MM.1S (cell line): Measurements from ENCODE around the gene SLC23A2.
"Not testable (repeated sequence)": the region's sequence is repeated elsewhere in the genome, so short reads cannot be mapped to it uniquely, and the experiment has no call there.

Experiments
- DNase-seq: peaks from one replicate; pipeline ENCODE4 v3.0.0-alpha.2; 2015
- H2AFZ ChIP-seq: fragments of 300-600 bp; sonication (generic); 2 replicates; pipeline ENCODE4 v1.6.0; 2016; ENCODE audit warnings: antibody characterized with exemption, low read length
- H3F3A ChIP-seq: fragments of 300-600 bp; sonication (generic); 2 replicates; pipeline ENCODE4 v1.6.1; 2016; ENCODE audit warnings: mild to moderate bottlenecking, antibody characterized with exemption, low read length, moderate library complexity, mixed read lengths; ENCODE audit not compliant: insufficient read depth
- H3K27ac ChIP-seq: fragments of 300-600 bp; sonication (generic); 2 replicates; pipeline ENCODE4 v1.5.1; 2016; ENCODE audit warnings: mild to moderate bottlenecking, low read length
- H3K27me3 ChIP-seq: fragments of 300-600 bp; sonication (generic); replicated peaks from 2 replicates; pipeline ENCODE4 v1.6.0; 2016; ENCODE audit warnings: low read length; ENCODE audit not compliant: insufficient read depth
- H3K36me3 ChIP-seq: fragments of 300-600 bp; sonication (generic); replicated peaks from 2 replicates; pipeline ENCODE4 v1.6.1; 2016; ENCODE audit warnings: mild to moderate bottlenecking, low read length, mixed read lengths; ENCODE audit not compliant: insufficient read depth
- H3K4me1 ChIP-seq: fragments of 300-600 bp; sonication (generic); 2 replicates; pipeline ENCODE4 v1.6.1; 2016; ENCODE audit warnings: low read length, mixed read lengths
- H3K4me2 ChIP-seq: fragments of 300-600 bp; sonication (generic); 2 replicates; pipeline ENCODE4 v1.6.0; 2016; ENCODE audit warnings: low read depth, low read length
- H3K4me3 ChIP-seq: fragments of 300-600 bp; sonication (generic); 2 replicates; pipeline ENCODE4 v1.5.1; 2016; ENCODE audit warnings: low read length, mixed read lengths
- H3K79me2 ChIP-seq: fragments of 300-600 bp; sonication (generic); 2 replicates; pipeline ENCODE4 v1.6.1; 2016; ENCODE audit warnings: mixed run types, low read length, mixed read lengths
- H3K9ac ChIP-seq: fragments of 300-600 bp; sonication (generic); 2 replicates; pipeline ENCODE4 v1.6.1; 2016; ENCODE audit warnings: low read length, mixed read lengths
- H3K9me2 ChIP-seq: fragments of 300-600 bp; sonication (generic); replicated peaks from 2 replicates; pipeline ENCODE4 v1.6.1; 2016; ENCODE audit warnings: mild to moderate bottlenecking, low read length, mixed read lengths; ENCODE audit not compliant: insufficient read depth
- H3K9me3 ChIP-seq: fragments of 300-600 bp; sonication (generic); replicated peaks from 2 replicates; pipeline ENCODE4 v1.6.1; 2016; ENCODE audit warnings: mild to moderate bottlenecking, low read length, mixed read lengths; ENCODE audit not compliant: insufficient read depth
- H4K20me1 ChIP-seq: fragments of 300-600 bp; sonication (generic); 2 replicates; pipeline ENCODE4 v1.6.1; 2016; ENCODE audit warnings: mild to moderate bottlenecking, low read length, moderate library complexity, mixed read lengths; ENCODE audit not compliant: insufficient read depth
- CTCF ChIP-seq: fragments of 300-600 bp; sonication (generic); IDR thresholded peaks from 2 replicates; pipeline ENCODE4 v1.5.1; 2016; ENCODE audit warnings: antibody characterized with exemption, low read length, mixed read lengths
- EZH2 ChIP-seq: fragments of 300-600 bp; sonication (generic); optimal IDR thresholded peaks from 2 replicates; pipeline ENCODE3; 2017; ENCODE audit warnings: low read depth, mild to moderate bottlenecking, antibody characterized with exemption, low read length, mixed read lengths
- EZH2phosphoT487 ChIP-seq: fragments of 300-600 bp; sonication (generic); IDR thresholded peaks from 2 replicates; pipeline ENCODE4 v1.6.1; 2018; ENCODE audit warnings: antibody characterized with exemption, low read length

The SLC23A2 gene

GRCh38 chr20:4854561-4854901 lies 146.8 kb downstream of the SLC23A2 start:
- Histone ChIP-seq H3K79me2 (no peaks in the 10 kb centered on the region), H3K4me1 (no peaks in the 10 kb centered on the region), H2AFZ (no peak overlapping the region), H3K27me3 (no peaks in the 10 kb centered on the region), H3K9me3 (no peaks in the 10 kb centered on the region), H3K4me3 (no peak overlapping the region), H3K36me3 (no peaks in the 10 kb centered on the region), H3K27ac (no peak overlapping the region), H3K9ac (no peak overlapping the region), H3F3A (no peaks in the 10 kb centered on the region), H4K20me1 (no peaks in the 10 kb centered on the region), H3K9me2 (no peaks in the 10 kb centered on the region), H3K4me2 (no peak overlapping the region)
- DNase-seq: no peak
- no peak for TF ChIP-seq EZH2

- H3K9me2 ChIP-seq: no peaks in the 10 kb centered on the region
- DNase-seq: no peak
- no peak overlapping the region for H3K9ac ChIP-seq
- H3K4me3 ChIP-seq: no peak overlapping the region
- H3K27me3 ChIP-seq: no peaks in the 10 kb centered on the region
- H3K9me3 ChIP-seq: no peaks in the 10 kb centered on the region
- no peak for TF ChIP-seq EZH2phosphoT487
- no peak for TF ChIP-seq CTCF
- no peak for TF ChIP-seq EZH2
- no peaks in the 10 kb centered on the region for H3K79me2 ChIP-seq
- H3K36me3 ChIP-seq: no peaks in the 10 kb centered on the region
- no peak overlapping the region for H2AFZ ChIP-seq
- H4K20me1 ChIP-seq: no peaks in the 10 kb centered on the region
- H3K27ac ChIP-seq: no peak overlapping the region
- no peak overlapping the region for H3K4me2 ChIP-seq
- no peaks in the 10 kb centered on the region for H3K4me1 ChIP-seq
- no peaks in the 10 kb centered on the region for H3F3A ChIP-seq
Measured at GRCh38 chr20:4853757-4854560, 147.4 kb downstream of the SLC23A2 start.

DNA sequence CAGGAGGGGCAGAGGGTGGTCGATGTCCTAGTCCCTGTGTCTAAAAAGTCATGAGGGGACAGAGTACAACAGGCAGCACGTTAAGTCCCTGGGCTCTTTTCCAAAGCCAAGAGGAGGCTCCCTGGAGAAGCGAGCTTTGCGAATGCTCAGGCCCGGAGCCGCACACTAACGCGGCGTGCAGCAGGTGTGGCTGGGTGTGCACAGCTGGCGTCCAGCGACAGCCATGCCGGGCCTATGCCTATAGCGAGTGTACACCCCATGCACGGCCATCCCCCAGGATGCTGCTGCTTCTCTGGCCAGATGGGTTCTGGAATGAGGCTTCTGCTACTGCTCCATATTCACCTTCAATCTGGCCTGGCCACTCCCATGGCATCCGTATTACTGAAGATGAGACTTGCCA lies 148.3 kb downstream of the SLC23A2 start:
- H3K27me3 ChIP-seq: no peaks in the 10 kb centered on the region
- no peaks in the 10 kb centered on the region for H3K36me3 ChIP-seq
- no peaks in the 10 kb centered on the region for H3K79me2 ChIP-seq
- H3K4me2 ChIP-seq: no peak overlapping the region
- no peaks in the 10 kb centered on the region for H3K9me3 ChIP-seq
- H3K4me3 ChIP-seq: no peak overlapping the region
- DNase-seq: no peak
- H3K27ac ChIP-seq: no peak overlapping the region
- H2AFZ ChIP-seq: no peak overlapping the region
- no peaks in the 10 kb centered on the region for H4K20me1 ChIP-seq
- H3F3A ChIP-seq: no peaks in the 10 kb centered on the region
- H3K9me2 ChIP-seq: no peaks in the 10 kb centered on the region
- no peaks in the 10 kb centered on the region for H3K4me1 ChIP-seq
- H3K9ac ChIP-seq: no peak overlapping the region
- no peak for TF ChIP-seq CTCF
- no peak for TF ChIP-seq EZH2
- no peak for TF ChIP-seq EZH2phosphoT487

GRCh38 chr20:4850960-4851359 lies 150.3 kb downstream of the SLC23A2 start:
- no peaks in the 10 kb centered on the region for H3K9me2 ChIP-seq
- no peaks in the 10 kb centered on the region for H3K27me3 ChIP-seq
- H3K36me3 ChIP-seq: no peaks in the 10 kb centered on the region
- no peak overlapping the region for H3K4me2 ChIP-seq
- no peak overlapping the region for H3K9ac ChIP-seq
- H3K79me2 ChIP-seq: no peaks in the 10 kb centered on the region
- no peak overlapping the region for H3K4me3 ChIP-seq
- H3F3A ChIP-seq: no peaks in the 10 kb centered on the region
- H2AFZ ChIP-seq: no peak overlapping the region
- H3K9me3 ChIP-seq: no peaks in the 10 kb centered on the region
- DNase-seq: no peak
- H3K4me1 ChIP-seq: no peaks in the 10 kb centered on the region
- H4K20me1 ChIP-seq: no peaks in the 10 kb centered on the region
- no peak overlapping the region for H3K27ac ChIP-seq
- TF ChIP-seq CTCF (no peak), EZH2 (no peak), EZH2phosphoT487 (no peak)

- not testable (repeated sequence) for H3F3A ChIP-seq, H3K27ac ChIP-seq, H3K4me2 ChIP-seq, H3K4me3 ChIP-seq, H3K27me3 ChIP-seq, H3K9me2 ChIP-seq, H3K36me3 ChIP-seq, H4K20me1 ChIP-seq, H3K9me3 ChIP-seq, H3K9ac ChIP-seq, H2AFZ ChIP-seq, DNase-seq, H3K4me1 ChIP-seq, H3K79me2 ChIP-seq
Measured at GRCh38 chr20:4848829-4849228, 152.5 kb downstream of the SLC23A2 start.
